ENCODE results near the gene CARD10. TPM values are rescaled to one million over a fixed set of nuclear protein-coding genes. Genes with fewer than 3 reads are reported as not detected.
"Not testable (repeated sequence)": the region's sequence is repeated elsewhere in the genome, so short reads cannot be mapped to it uniquely, and the experiment has no call there.

The CARD10 gene
- total RNA-seq, 2 donors from 2014 or later = 0.12 to 0.31 TPM

- ATAC-seq (no peak), DNase-seq (no peak)
- no peaks in the 10 kb centered on the region for H3K27me3 Mint-ChIP-seq
- no peaks in the 10 kb centered on the region for H3K9me3 ChIP-seq (ENCODE audit: control insufficient read depth, low read length, poor library complexity, severe bottlenecking)
- H3K4me3 Mint-ChIP-seq = peak overlapping the region; percentile 3
- peaks cover 3% of the 10 kb centered on the region for H3K36me3 Mint-ChIP-seq (ENCODE audit: low read depth)
- H3K4me1 Mint-ChIP-seq = peaks cover 33% of the 10 kb centered on the region
- peak overlapping the region; percentile 51 for H3K27ac Mint-ChIP-seq
These were observed 40.0 kb downstream of the CARD10 start for GRCh38 chr22:37479196-37479595.

- Mint-ChIP-seq H3K27ac (peak overlapping the region; percentile 11), H3K36me3 (ENCODE audit: low read depth) (peaks cover 3% of the 10 kb centered on the region), H3K4me1 (peaks cover 11% of the 10 kb centered on the region), H3K27me3 (no peaks in the 10 kb centered on the region), H3K4me3 (no peak overlapping the region)
- DNase-seq (no peak), ATAC-seq (no peak)
- no peaks in the 10 kb centered on the region for H3K9me3 ChIP-seq (ENCODE audit: control insufficient read depth, low read length, poor library complexity, severe bottlenecking)
These were observed 42.6 kb downstream of the CARD10 start for GRCh38 chr22:37476389-37477329.

GRCh38 chr22:37474447-37475090 lies 44.6 kb downstream of the CARD10 start:
- DNase-seq (no peak), ATAC-seq (no peak)
- no peaks in the 10 kb centered on the region for H3K27me3 Mint-ChIP-seq
- H3K4me3 Mint-ChIP-seq = no peak overlapping the region
- H3K9me3 ChIP-seq (ENCODE audit: control insufficient read depth, low read length, poor library complexity, severe bottlenecking) = no peaks in the 10 kb centered on the region
- H3K4me1 Mint-ChIP-seq = peaks cover 12% of the 10 kb centered on the region
- peak overlapping the region; percentile 37 for H3K27ac Mint-ChIP-seq
- peaks cover 6% of the 10 kb centered on the region for H3K36me3 Mint-ChIP-seq (ENCODE audit: low read depth)

- Mint-ChIP-seq H3K36me3 (ENCODE audit: low read depth) (peaks cover 6% of the 10 kb centered on the region), H3K4me1 (peaks cover 15% of the 10 kb centered on the region), H3K27ac (no peak overlapping the region), H3K4me3 (no peak overlapping the region), H3K27me3 (no peaks in the 10 kb centered on the region)
- no peak for DNase-seq
- no peak for ATAC-seq
- no peaks in the 10 kb centered on the region for H3K9me3 ChIP-seq (ENCODE audit: control insufficient read depth, low read length, poor library complexity, severe bottlenecking)
These were observed 45.7 kb downstream of the CARD10 start for GRCh38 chr22:37473437-37473946.

GRCh38 chr22:37472418-37473006 lies 46.7 kb downstream of the CARD10 start:
- peaks cover 19% of the 10 kb centered on the region for H3K4me1 Mint-ChIP-seq
- H3K9me3 ChIP-seq (ENCODE audit: control insufficient read depth, low read length, poor library complexity, severe bottlenecking) = no peaks in the 10 kb centered on the region
- peaks cover 6% of the 10 kb centered on the region for H3K36me3 Mint-ChIP-seq (ENCODE audit: low read depth)
- no peak overlapping the region for H3K4me3 Mint-ChIP-seq
- peak; percentile 25 to 49 (median 28) for DNase-seq
- H3K27ac Mint-ChIP-seq = no peak overlapping the region
- no peaks in the 10 kb centered on the region for H3K27me3 Mint-ChIP-seq
- ATAC-seq = peak; percentile 60

- DNase-seq (no peak), ATAC-seq (no peak)
- H3K4me1 Mint-ChIP-seq = peaks cover 19% of the 10 kb centered on the region
- H3K9me3 ChIP-seq (ENCODE audit: control insufficient read depth, low read length, poor library complexity, severe bottlenecking) = no peaks in the 10 kb centered on the region
- peaks cover 6% of the 10 kb centered on the region for H3K36me3 Mint-ChIP-seq (ENCODE audit: low read depth)
- H3K27ac Mint-ChIP-seq = no peak overlapping the region
- H3K4me3 Mint-ChIP-seq = no peak overlapping the region
- H3K27me3 Mint-ChIP-seq = no peaks in the 10 kb centered on the region
These were observed 47.3 kb downstream of the CARD10 start for GRCh38 chr22:37471727-37472417.

GRCh38 chr22:37470087-37470445 lies 49.1 kb downstream of the CARD10 start:
- DNase-seq (no peak), ATAC-seq (no peak)
- Mint-ChIP-seq H3K27ac (peak overlapping the region; percentile 53), H3K36me3 (ENCODE audit: low read depth) (peaks cover 11% of the 10 kb centered on the region), H3K4me1 (peaks cover 25% of the 10 kb centered on the region), H3K4me3 (no peak overlapping the region), H3K27me3 (no peaks in the 10 kb centered on the region)
- H3K9me3 ChIP-seq (ENCODE audit: control insufficient read depth, low read length, poor library complexity, severe bottlenecking) = no peaks in the 10 kb centered on the region

GRCh38 chr22:37469416-37470086 lies 49.7 kb downstream of the CARD10 start:
- no peak overlapping the region for H3K27ac Mint-ChIP-seq
- no peaks in the 10 kb centered on the region for H3K9me3 ChIP-seq (ENCODE audit: control insufficient read depth, low read length, poor library complexity, severe bottlenecking)
- DNase-seq (no peak), ATAC-seq (no peak)
- H3K27me3 Mint-ChIP-seq = no peaks in the 10 kb centered on the region
- peaks cover 22% of the 10 kb centered on the region for H3K4me1 Mint-ChIP-seq
- peaks cover 12% of the 10 kb centered on the region for H3K36me3 Mint-ChIP-seq (ENCODE audit: low read depth)
- H3K4me3 Mint-ChIP-seq = no peak overlapping the region

- not testable (repeated sequence) for H3K27me3 Mint-ChIP-seq; H3K4me3 Mint-ChIP-seq; H3K9me3 ChIP-seq (ENCODE audit: control insufficient read depth, low read length, poor library complexity, severe bottlenecking); H3K27ac Mint-ChIP-seq; DNase-seq; ATAC-seq
- peaks cover 24% of the 10 kb centered on the region for H3K4me1 Mint-ChIP-seq
- peaks cover 12% of the 10 kb centered on the region for H3K36me3 Mint-ChIP-seq (ENCODE audit: low read depth)
These were observed 51.0 kb downstream of the CARD10 start for GRCh38 chr22:37468201-37468695.

GRCh38 chr22:37467391-37467955 lies 51.7 kb downstream of the CARD10 start:
- H3K4me1 Mint-ChIP-seq = peaks cover 24% of the 10 kb centered on the region
- H3K36me3 Mint-ChIP-seq (ENCODE audit: low read depth) = peaks cover 12% of the 10 kb centered on the region
- ATAC-seq (no peak), DNase-seq (no peak)
- H3K27me3 Mint-ChIP-seq = no peaks in the 10 kb centered on the region
- H3K4me3 Mint-ChIP-seq = no peak overlapping the region
- H3K27ac Mint-ChIP-seq = no peak overlapping the region
- H3K9me3 ChIP-seq (ENCODE audit: control insufficient read depth, low read length, poor library complexity, severe bottlenecking) = no peaks in the 10 kb centered on the region

- ATAC-seq (no peak), DNase-seq (no peak)
- H3K27me3 Mint-ChIP-seq = no peaks in the 10 kb centered on the region
- H3K36me3 Mint-ChIP-seq (ENCODE audit: low read depth) = peaks cover 12% of the 10 kb centered on the region
- H3K4me1 Mint-ChIP-seq = peaks cover 17% of the 10 kb centered on the region
- no peak overlapping the region for H3K4me3 Mint-ChIP-seq
- peak overlapping the region; percentile 29 for H3K27ac Mint-ChIP-seq
- H3K9me3 ChIP-seq (ENCODE audit: control insufficient read depth, low read length, poor library complexity, severe bottlenecking) = no peaks in the 10 kb centered on the region
These were observed 55.0 kb downstream of the CARD10 start for GRCh38 chr22:37464181-37464580.

GRCh38 chr22:37462983-37463382 lies 56.2 kb downstream of the CARD10 start:
- H3K9me3 ChIP-seq (ENCODE audit: control insufficient read depth, low read length, poor library complexity, severe bottlenecking) = no peaks in the 10 kb centered on the region
- Mint-ChIP-seq H3K4me3 (no peak overlapping the region), H3K36me3 (ENCODE audit: low read depth) (peaks cover 12% of the 10 kb centered on the region), H3K4me1 (peaks cover 11% of the 10 kb centered on the region), H3K27ac (no peak overlapping the region), H3K27me3 (no peaks in the 10 kb centered on the region)
- DNase-seq (no peak), ATAC-seq (no peak)

Measured in T-helper 17 cell (primary cell).